SK-N-SH (cell line): ENCODE measurements around the gene KIF6.

Source experiments
- EZH2phosphoT487 ChIP-seq: fragments of 200-600 bp; sonication (generic); IDR thresholded peaks from 2 replicates; pipeline ENCODE4 v1.6.1; 2017; ENCODE audit warnings: low read depth, mixed run types, mild to moderate bottlenecking, antibody characterized with exemption, moderate library complexity, borderline replicate concordance
- JUND ChIP-seq: IDR thresholded peaks from 2 replicates; pipeline ENCODE4 v1.4.0; 2012
- REST ChIP-seq: IDR thresholded peaks from 2 replicates; pipeline ENCODE4 v1.6.1; 2012; ENCODE audit warnings: mild to moderate bottlenecking, low read depth, low read length, moderate library complexity
- USF2 ChIP-seq: fragments of 150-350 bp; IDR thresholded peaks from 2 replicates; pipeline ENCODE4 v1.6.1; 2017; ENCODE audit warnings: antibody characterized with exemption, low read length, low read depth, borderline replicate concordance
- YY1 ChIP-seq: IDR thresholded peaks from 2 replicates; pipeline ENCODE4 v1.4.0; 2012; ENCODE audit warnings: low read depth, mild to moderate bottlenecking
- TF ChIP-seq, protein P1 (sequence below): fragments of 200-600 bp; sonication (generic); IDR thresholded peaks from 2 replicates; pipeline ENCODE4 v1.6.1; 2017; ENCODE audit warnings: antibody characterized with exemption, mild to moderate bottlenecking, moderate library complexity

GRCh38 chr6:39515006-39515405, 210.2 kb downstream of the KIF6 start:
- TF ChIP-seq, protein P1, sequence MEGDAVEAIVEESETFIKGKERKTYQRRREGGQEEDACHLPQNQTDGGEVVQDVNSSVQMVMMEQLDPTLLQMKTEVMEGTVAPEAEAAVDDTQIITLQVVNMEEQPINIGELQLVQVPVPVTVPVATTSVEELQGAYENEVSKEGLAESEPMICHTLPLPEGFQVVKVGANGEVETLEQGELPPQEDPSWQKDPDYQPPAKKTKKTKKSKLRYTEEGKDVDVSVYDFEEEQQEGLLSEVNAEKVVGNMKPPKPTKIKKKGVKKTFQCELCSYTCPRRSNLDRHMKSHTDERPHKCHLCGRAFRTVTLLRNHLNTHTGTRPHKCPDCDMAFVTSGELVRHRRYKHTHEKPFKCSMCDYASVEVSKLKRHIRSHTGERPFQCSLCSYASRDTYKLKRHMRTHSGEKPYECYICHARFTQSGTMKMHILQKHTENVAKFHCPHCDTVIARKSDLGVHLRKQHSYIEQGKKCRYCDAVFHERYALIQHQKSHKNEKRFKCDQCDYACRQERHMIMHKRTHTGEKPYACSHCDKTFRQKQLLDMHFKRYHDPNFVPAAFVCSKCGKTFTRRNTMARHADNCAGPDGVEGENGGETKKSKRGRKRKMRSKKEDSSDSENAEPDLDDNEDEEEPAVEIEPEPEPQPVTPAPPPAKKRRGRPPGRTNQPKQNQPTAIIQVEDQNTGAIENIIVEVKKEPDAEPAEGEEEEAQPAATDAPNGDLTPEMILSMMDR, result no peak
- TF ChIP-seq USF2 (no peak), EZH2phosphoT487 (no peak), JUND (no peak), YY1 (no peak), REST (no peak)
